ENCODE measurements around the gene GLDN. TPM values are rescaled to one million over a fixed set of nuclear protein-coding genes. Genes with fewer than 3 reads are reported as not detected.

Gene GLDN
- total RNA-seq (2021; fragmentation: NEBNext Ultra II Directional; extraction: Animal tissue kit (Norgen Biotek cat#: 25700)), result not detected
- long read RNA-seq, result 0 reads

GRCh38 chr15:51341366-51342226 lies at the start of gene GLDN:
GLDN (plus strand) TSS chr15:51341655; CDS start chr15:51341685, 30 bp downstream.
- H3K27me3 Mint-ChIP-seq (ENCODE audit: insufficient read depth), result peaks cover 32% of the 10 kb centered on the region
- DNase-seq, result no peak
- no peaks in the 10 kb centered on the region for H3K36me3 Mint-ChIP-seq (ENCODE audit: low read depth)
- no peaks in the 10 kb centered on the region for H3K9me3 Mint-ChIP-seq
- H3K27ac Mint-ChIP-seq, result no peak within 1 kb of the TSS
- no peak for TF ChIP-seq CTCF (IDR thresholded peaks at IDR 0.05)
- no peaks in the 10 kb centered on the region for H3K4me1 Mint-ChIP-seq (ENCODE audit: low read depth)
- no peak within 1 kb of the TSS for H3K4me3 Mint-ChIP-seq

- DNase-seq, result no peak
- H3K9me3 Mint-ChIP-seq, result no peaks in the 10 kb centered on the region
- no peaks in the 10 kb centered on the region for H3K4me1 Mint-ChIP-seq (ENCODE audit: low read depth)
- no peak for TF ChIP-seq CTCF (IDR thresholded peaks at IDR 0.05)
- H3K4me3 Mint-ChIP-seq, result no peak overlapping the region
- H3K27ac Mint-ChIP-seq, result no peak overlapping the region
- H3K27me3 Mint-ChIP-seq (ENCODE audit: insufficient read depth), result peaks cover 42% of the 10 kb centered on the region
- H3K36me3 Mint-ChIP-seq (ENCODE audit: low read depth), result no peaks in the 10 kb centered on the region
Observed at GRCh38 chr15:51298620-51299019, 42.8 kb upstream of the GLDN start.

- no peak for TF ChIP-seq CTCF (IDR thresholded peaks at IDR 0.05)
- Mint-ChIP-seq H3K27me3 (ENCODE audit: insufficient read depth) (peaks cover 42% of the 10 kb centered on the region), H3K4me3 (no peak overlapping the region), H3K4me1 (ENCODE audit: low read depth) (no peaks in the 10 kb centered on the region), H3K9me3 (no peaks in the 10 kb centered on the region), H3K27ac (no peak overlapping the region), H3K36me3 (ENCODE audit: low read depth) (no peaks in the 10 kb centered on the region)
- DNase-seq, result no peak
Observed at GRCh38 chr15:51299187-51300015, 42.1 kb upstream of the GLDN start.

- Mint-ChIP-seq H3K4me1 (ENCODE audit: low read depth) (no peaks in the 10 kb centered on the region), H3K9me3 (no peaks in the 10 kb centered on the region), H3K36me3 (ENCODE audit: low read depth) (no peaks in the 10 kb centered on the region), H3K4me3 (no peak overlapping the region), H3K27ac (no peak overlapping the region), H3K27me3 (ENCODE audit: insufficient read depth) (peaks cover 46% of the 10 kb centered on the region)
- no peak for DNase-seq
- TF ChIP-seq CTCF (IDR thresholded peaks at IDR 0.05), result no peak
Observed at GRCh38 chr15:51302480-51302879, 39.0 kb upstream of the GLDN start.

GRCh38 chr15:51303462-51303980 lies 37.9 kb upstream of the GLDN start:
- no peak for DNase-seq

More at GRCh38 chr15:51303462-51303980, 37.9 kb upstream of the GLDN start:
- Mint-ChIP-seq H3K9me3 (no peaks in the 10 kb centered on the region), H3K27me3 (ENCODE audit: insufficient read depth) (peaks cover 51% of the 10 kb centered on the region), H3K27ac (no peak overlapping the region), H3K4me1 (ENCODE audit: low read depth) (no peaks in the 10 kb centered on the region), H3K4me3 (no peak overlapping the region), H3K36me3 (ENCODE audit: low read depth) (no peaks in the 10 kb centered on the region)
- TF ChIP-seq CTCF (IDR thresholded peaks at IDR 0.05), result no peak

Measured in HFFc6 (cell line).